ENCODE measurements around the gene GMPR2. TPM values are rescaled to one million over a fixed set of nuclear protein-coding genes. Genes with fewer than 3 reads are reported as not detected.
A peak's percentile ranks its signal among the peaks of the same experiment; 100 is the strongest.

Gene GMPR2
- total and polyA plus RNA-seq, 2 of the 13 experiments (the other 11 are each of a cell fraction or from before 2014, with no cell fraction given), result 210 to 273 TPM

DNA sequence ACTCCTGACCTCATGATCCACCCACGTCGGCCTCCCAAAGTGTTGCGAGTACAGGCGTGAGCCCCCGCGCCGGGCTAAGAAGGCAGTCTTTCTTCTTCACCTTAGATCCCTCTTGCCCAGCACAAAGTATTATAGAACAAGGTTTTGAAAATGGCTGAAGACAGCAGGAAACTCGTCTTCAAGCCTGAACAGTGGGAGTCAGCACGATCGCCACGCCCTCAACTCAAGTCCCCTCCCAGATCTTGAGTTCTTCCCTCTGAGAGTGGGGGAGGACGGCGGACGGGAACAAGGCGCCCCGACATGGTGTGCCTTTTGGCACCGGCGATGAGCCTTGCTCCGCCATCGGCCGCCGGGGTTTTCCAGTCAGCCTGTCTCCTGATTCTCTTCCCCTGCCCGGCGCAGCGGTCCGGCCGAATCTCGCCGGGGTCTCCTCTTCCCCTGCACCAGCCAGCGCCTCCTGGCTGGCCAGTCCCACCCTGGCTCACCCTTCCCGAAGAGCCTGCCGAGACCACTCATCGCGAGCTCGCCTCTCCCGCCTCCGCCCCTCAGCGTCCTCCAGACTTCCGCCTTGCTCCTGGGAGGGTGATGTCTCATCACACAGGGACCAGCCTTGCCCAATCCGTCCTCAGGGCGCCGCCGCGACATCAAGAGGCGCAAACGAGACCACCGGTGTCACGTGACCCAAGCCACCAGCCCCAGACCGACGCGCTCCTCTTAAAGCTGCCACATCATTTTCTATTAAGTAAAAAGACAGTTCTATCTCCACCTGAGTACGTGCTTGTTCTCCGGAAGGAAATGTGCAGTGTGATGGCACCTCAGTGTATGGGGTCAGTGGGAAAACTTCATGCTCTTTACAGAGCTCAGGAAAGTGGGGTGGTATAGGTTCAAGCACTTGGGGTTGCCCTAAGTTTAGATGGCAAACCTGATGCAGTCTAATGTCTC lies 19.5 kb upstream of the GMPR2 start, which contains the start of gene CHMP4A (continued):
- peak; percentile 99 for TF ChIP-seq CREB1 (IDR thresholded peaks at IDR 0.05)
- no peak for TF ChIP-seq CREB1 (CRISPR knock-in tag; IDR thresholded peaks at IDR 0.05)
- TF ChIP-seq, protein P1, sequence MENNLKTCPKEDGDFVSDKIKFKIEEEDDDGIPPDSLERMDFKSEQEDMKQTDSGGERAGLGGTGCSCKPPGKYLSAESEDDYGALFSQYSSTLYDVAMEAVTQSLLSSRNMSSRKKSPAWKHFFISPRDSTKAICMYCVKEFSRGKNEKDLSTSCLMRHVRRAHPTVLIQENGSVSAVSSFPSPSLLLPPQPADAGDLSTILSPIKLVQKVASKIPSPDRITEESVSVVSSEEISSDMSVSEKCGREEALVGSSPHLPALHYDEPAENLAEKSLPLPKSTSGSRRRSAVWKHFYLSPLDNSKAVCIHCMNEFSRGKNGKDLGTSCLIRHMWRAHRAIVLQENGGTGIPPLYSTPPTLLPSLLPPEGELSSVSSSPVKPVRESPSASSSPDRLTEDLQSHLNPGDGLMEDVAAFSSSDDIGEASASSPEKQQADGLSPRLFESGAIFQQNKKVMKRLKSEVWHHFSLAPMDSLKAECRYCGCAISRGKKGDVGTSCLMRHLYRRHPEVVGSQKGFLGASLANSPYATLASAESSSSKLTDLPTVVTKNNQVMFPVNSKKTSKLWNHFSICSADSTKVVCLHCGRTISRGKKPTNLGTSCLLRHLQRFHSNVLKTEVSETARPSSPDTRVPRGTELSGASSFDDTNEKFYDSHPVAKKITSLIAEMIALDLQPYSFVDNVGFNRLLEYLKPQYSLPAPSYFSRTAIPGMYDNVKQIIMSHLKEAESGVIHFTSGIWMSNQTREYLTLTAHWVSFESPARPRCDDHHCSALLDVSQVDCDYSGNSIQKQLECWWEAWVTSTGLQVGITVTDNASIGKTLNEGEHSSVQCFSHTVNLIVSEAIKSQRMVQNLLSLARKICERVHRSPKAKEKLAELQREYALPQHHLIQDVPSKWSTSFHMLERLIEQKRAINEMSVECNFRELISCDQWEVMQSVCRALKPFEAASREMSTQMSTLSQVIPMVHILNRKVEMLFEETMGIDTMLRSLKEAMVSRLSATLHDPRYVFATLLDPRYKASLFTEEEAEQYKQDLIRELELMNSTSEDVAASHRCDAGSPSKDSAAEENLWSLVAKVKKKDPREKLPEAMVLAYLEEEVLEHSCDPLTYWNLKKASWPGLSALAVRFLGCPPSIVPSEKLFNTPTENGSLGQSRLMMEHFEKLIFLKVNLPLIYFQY (CRISPR knock-in tag; IDR thresholded peaks at IDR 0.05; ENCODE audit: borderline replicate concordance), result peak; percentile 43
- peak; percentile 12 for TF ChIP-seq NFRKB (IDR thresholded peaks at IDR 0.05)
- TF ChIP-seq ZFP90 (CRISPR knock-in tag; IDR thresholded peaks at IDR 0.05; ENCODE audit: borderline replicate concordance), result peak; percentile 99
- TF ChIP-seq MXD4 (CRISPR knock-in tag; IDR thresholded peaks at IDR 0.05), result peak; percentile 98
- peak; percentile 88; the same call in 1 of the 2 replicates for TF ChIP-seq ZBTB8A (CRISPR knock-in tag; IDR thresholded peaks at IDR 0.05; ENCODE audit: borderline replicate concordance, low read depth)
- no peak for TF ChIP-seq ZNF496 (CRISPR knock-in tag; IDR thresholded peaks at IDR 0.05; ENCODE audit: insufficient replicate concordance)
- TF ChIP-seq, protein P2, sequence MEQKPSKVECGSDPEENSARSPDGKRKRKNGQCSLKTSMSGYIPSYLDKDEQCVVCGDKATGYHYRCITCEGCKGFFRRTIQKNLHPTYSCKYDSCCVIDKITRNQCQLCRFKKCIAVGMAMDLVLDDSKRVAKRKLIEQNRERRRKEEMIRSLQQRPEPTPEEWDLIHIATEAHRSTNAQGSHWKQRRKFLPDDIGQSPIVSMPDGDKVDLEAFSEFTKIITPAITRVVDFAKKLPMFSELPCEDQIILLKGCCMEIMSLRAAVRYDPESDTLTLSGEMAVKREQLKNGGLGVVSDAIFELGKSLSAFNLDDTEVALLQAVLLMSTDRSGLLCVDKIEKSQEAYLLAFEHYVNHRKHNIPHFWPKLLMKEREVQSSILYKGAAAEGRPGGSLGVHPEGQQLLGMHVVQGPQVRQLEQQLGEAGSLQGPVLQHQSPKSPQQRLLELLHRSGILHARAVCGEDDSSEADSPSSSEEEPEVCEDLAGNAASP (CRISPR knock-in tag; IDR thresholded peaks at IDR 0.05; ENCODE audit: borderline replicate concordance), result peak; percentile 81
- TF ChIP-seq, protein P3, sequence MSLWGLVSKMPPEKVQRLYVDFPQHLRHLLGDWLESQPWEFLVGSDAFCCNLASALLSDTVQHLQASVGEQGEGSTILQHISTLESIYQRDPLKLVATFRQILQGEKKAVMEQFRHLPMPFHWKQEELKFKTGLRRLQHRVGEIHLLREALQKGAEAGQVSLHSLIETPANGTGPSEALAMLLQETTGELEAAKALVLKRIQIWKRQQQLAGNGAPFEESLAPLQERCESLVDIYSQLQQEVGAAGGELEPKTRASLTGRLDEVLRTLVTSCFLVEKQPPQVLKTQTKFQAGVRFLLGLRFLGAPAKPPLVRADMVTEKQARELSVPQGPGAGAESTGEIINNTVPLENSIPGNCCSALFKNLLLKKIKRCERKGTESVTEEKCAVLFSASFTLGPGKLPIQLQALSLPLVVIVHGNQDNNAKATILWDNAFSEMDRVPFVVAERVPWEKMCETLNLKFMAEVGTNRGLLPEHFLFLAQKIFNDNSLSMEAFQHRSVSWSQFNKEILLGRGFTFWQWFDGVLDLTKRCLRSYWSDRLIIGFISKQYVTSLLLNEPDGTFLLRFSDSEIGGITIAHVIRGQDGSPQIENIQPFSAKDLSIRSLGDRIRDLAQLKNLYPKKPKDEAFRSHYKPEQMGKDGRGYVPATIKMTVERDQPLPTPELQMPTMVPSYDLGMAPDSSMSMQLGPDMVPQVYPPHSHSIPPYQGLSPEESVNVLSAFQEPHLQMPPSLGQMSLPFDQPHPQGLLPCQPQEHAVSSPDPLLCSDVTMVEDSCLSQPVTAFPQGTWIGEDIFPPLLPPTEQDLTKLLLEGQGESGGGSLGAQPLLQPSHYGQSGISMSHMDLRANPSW (CRISPR knock-in tag; IDR thresholded peaks at IDR 0.05; ENCODE audit: borderline replicate concordance), result no peak; the same call in none of the 2 replicates
- peak; percentile 100 for TF ChIP-seq TAF15 (IDR thresholded peaks at IDR 0.05; ENCODE audit: low read depth, low read length, poor library complexity, severe bottlenecking)
- peak; percentile 85; the same call in 1 of the 2 replicates for TF ChIP-seq ZNF713 (CRISPR knock-in tag; IDR thresholded peaks at IDR 0.05)
- TF ChIP-seq, protein P4, sequence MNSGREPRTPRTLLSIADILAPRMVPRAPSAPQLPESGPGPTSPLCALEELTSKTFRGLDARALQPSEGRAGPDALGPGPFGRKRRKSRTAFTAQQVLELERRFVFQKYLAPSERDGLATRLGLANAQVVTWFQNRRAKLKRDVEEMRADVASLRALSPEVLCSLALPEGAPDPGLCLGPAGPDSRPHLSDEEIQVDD (CRISPR knock-in tag; IDR thresholded peaks at IDR 0.05; ENCODE audit: borderline replicate concordance), result peak; percentile 93
- TF ChIP-seq, protein P5, sequence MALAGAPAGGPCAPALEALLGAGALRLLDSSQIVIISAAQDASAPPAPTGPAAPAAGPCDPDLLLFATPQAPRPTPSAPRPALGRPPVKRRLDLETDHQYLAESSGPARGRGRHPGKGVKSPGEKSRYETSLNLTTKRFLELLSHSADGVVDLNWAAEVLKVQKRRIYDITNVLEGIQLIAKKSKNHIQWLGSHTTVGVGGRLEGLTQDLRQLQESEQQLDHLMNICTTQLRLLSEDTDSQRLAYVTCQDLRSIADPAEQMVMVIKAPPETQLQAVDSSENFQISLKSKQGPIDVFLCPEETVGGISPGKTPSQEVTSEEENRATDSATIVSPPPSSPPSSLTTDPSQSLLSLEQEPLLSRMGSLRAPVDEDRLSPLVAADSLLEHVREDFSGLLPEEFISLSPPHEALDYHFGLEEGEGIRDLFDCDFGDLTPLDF (CRISPR knock-in tag; IDR thresholded peaks at IDR 0.05), result peak; percentile 95
- TF ChIP-seq, protein P6, sequence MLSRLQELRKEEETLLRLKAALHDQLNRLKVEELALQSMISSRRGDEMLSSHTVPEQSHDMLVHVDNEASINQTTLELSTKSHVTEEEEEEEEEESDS (CRISPR knock-in tag; IDR thresholded peaks at IDR 0.05; ENCODE audit: borderline replicate concordance), result peak; percentile 83
- peak; percentile 99 for TF ChIP-seq ZNF350 (CRISPR knock-in tag; IDR thresholded peaks at IDR 0.05; ENCODE audit: borderline replicate concordance, low read depth)
- TF ChIP-seq ZMYM3 (CRISPR knock-in tag; IDR thresholded peaks at IDR 0.05), result peak; percentile 30; the same call in 1 of the 2 replicates
- peak; percentile 96 for TF ChIP-seq SATB2 (CRISPR knock-in tag; IDR thresholded peaks at IDR 0.05)
